ENCODE results near the gene GOSR1.

DNA sequence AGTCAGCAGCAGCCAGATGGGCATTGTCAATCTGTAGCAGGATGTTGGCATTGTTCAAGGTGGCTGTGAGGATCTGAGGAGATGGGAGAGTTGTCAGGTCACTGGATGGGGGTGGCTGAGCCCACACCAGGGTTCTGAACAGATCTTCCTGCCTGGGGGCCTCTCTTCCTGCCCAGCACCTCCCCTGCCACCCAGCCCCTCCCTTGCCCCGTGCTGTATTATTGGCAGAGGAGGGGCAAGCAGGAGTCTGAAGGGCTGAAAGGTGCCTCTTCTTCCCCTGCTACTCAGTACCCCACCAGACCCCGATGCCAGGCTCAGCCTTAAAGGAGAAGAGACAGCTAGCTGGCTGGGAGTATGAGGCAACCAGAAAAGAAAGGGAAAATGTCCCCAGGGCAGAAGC lies 93.0 kb downstream of the GOSR1 start:
- TF ChIP-seq, protein P1, sequence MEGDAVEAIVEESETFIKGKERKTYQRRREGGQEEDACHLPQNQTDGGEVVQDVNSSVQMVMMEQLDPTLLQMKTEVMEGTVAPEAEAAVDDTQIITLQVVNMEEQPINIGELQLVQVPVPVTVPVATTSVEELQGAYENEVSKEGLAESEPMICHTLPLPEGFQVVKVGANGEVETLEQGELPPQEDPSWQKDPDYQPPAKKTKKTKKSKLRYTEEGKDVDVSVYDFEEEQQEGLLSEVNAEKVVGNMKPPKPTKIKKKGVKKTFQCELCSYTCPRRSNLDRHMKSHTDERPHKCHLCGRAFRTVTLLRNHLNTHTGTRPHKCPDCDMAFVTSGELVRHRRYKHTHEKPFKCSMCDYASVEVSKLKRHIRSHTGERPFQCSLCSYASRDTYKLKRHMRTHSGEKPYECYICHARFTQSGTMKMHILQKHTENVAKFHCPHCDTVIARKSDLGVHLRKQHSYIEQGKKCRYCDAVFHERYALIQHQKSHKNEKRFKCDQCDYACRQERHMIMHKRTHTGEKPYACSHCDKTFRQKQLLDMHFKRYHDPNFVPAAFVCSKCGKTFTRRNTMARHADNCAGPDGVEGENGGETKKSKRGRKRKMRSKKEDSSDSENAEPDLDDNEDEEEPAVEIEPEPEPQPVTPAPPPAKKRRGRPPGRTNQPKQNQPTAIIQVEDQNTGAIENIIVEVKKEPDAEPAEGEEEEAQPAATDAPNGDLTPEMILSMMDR (IDR thresholded peaks at IDR 0.05) = no peak
- TF ChIP-seq POLR2A (IDR thresholded peaks at IDR 0.05) = no peak

Measured in thyroid gland (tissue), 4 donors.